Tibial nerve (tissue), 3 donors: Measurements from ENCODE around the gene PSMC4.

Experiments used
- POLR2A ChIP-seq, 2 donors: fragments of 450-650 bp; IDR thresholded peaks; one replicate each; pipeline ENCODE4 v1.6.1; 2017; ENCODE audit warnings: antibody characterized with exemption in 2 of 2, mild to moderate bottlenecking in 2 of 2, moderate library complexity in 2 of 2
- TF ChIP-seq, protein P1 (sequence below), 5 experiments: fragments of 200-600 bp in 3 of 5; fragments of 450-650 bp in 2 of 5; sonication (generic) in 3 of 5; IDR thresholded peaks; one replicate each; pipeline ENCODE4 v1.5.1; 2016 to 2019; ENCODE audit warnings: antibody characterized with exemption in 5 of 5, mild to moderate bottlenecking in 3 of 5, moderate library complexity in 2 of 5

DNA sequence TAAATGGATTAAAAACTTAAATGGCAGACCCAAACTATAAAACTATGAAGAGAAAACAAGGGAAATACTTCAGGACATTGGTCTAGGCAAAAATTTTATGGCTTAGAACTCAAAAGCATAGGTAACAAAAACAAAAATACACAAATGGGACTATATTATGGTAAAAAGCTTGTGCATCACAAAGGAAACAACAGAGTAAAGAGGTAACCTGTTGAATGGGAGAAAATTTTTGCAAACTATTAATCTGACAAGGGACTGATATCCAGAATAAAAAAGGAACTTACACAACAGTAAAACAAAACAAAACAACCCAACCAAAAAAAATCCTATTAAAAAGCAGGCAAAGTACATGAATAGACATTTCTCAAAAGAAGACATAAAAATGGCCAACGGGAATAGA, 16.6 kb downstream of the PSMC4 start:
- TF ChIP-seq, protein P1, sequence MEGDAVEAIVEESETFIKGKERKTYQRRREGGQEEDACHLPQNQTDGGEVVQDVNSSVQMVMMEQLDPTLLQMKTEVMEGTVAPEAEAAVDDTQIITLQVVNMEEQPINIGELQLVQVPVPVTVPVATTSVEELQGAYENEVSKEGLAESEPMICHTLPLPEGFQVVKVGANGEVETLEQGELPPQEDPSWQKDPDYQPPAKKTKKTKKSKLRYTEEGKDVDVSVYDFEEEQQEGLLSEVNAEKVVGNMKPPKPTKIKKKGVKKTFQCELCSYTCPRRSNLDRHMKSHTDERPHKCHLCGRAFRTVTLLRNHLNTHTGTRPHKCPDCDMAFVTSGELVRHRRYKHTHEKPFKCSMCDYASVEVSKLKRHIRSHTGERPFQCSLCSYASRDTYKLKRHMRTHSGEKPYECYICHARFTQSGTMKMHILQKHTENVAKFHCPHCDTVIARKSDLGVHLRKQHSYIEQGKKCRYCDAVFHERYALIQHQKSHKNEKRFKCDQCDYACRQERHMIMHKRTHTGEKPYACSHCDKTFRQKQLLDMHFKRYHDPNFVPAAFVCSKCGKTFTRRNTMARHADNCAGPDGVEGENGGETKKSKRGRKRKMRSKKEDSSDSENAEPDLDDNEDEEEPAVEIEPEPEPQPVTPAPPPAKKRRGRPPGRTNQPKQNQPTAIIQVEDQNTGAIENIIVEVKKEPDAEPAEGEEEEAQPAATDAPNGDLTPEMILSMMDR (IDR thresholded peaks at IDR 0.05), result no peak
- no peak for TF ChIP-seq POLR2A (IDR thresholded peaks at IDR 0.05)
